Measurements from ENCODE around the gene ITGAE. TPM values are rescaled to one million over a fixed set of nuclear protein-coding genes. Genes with fewer than 3 reads are reported as not detected.
A peak's percentile ranks its signal among the peaks of the same experiment; 100 is the strongest.

The ITGAE gene
- total RNA-seq, 4 donors from 2014 or later, result 16.1 to 29.5 (median 21.4) TPM

- intact Hi-C loops (cut with DNase I), result no loop called here
- Histone ChIP-seq H3K27me3 (peaks cover 0 to 59% (median 2%) of the 10 kb centered on the region in 4 donors), H3K9me3 (no peaks in the 10 kb centered on the region), H3K36me3 (no peaks in the 10 kb centered on the region), H3K27ac (replicated peaks in 1 of 4) (no peak overlapping the region), H3K4me3 (no peak overlapping the region), H3K4me1 (no peaks in the 10 kb centered on the region)
- TF ChIP-seq POLR2A (IDR thresholded peaks at IDR 0.05; ENCODE audit: low read depth) (no peak), EP300 (IDR thresholded peaks at IDR 0.05) (no peak)
- no peak for DNase-seq (ENCODE audit: extremely low spot score)
- WGBS, result 78% methylated on average over 18 of the region's 27 CpGs
These were observed 122.0 kb downstream of the ITGAE start for GRCh38 chr17:3678821-3679530.

- intact Hi-C loops (cut with DNase I), result no loop called here
- Histone ChIP-seq H3K9me3 (no peaks in the 10 kb centered on the region), H3K4me1 (no peaks in the 10 kb centered on the region), H3K4me3 (no peak overlapping the region), H3K27me3 (peaks cover 0 to 52% (median 2%) of the 10 kb centered on the region in 4 donors), H3K36me3 (peaks cover 0 to 1% (median 0%) of the 10 kb centered on the region in 4 donors), H3K27ac (replicated peaks in 1 of 4) (no peak overlapping the region)
- DNase-seq (ENCODE audit: extremely low spot score), result no peak
- 49% methylated on average over 4 of the region's 16 CpGs for WGBS
- no peak for TF ChIP-seq EP300 (IDR thresholded peaks at IDR 0.05)
- TF ChIP-seq POLR2AphosphoS5 (IDR thresholded peaks at IDR 0.05), result no peak
- no peak for TF ChIP-seq CTCF (IDR thresholded peaks at IDR 0.05)
- TF ChIP-seq POLR2A (IDR thresholded peaks at IDR 0.05; ENCODE audit: low read depth), result no peak
These were observed 122.7 kb downstream of the ITGAE start for GRCh38 chr17:3678095-3678820.

- H3K36me3 ChIP-seq, result peaks cover 0 to 12% (median 0%) of the 10 kb centered on the region in 4 donors
- WGBS, result 92% methylated on average over 5 of the region's 11 CpGs
- DNase-seq (ENCODE audit: extremely low spot score), result no peak
- intact Hi-C loops (cut with DNase I), result no loop called here
- no peak overlapping the region for H3K4me3 ChIP-seq
- H3K27ac ChIP-seq (replicated peaks in 1 of 4), result no peak overlapping the region
- H3K4me1 ChIP-seq, result peaks cover 0 to 4% (median under 1%) of the 10 kb centered on the region in 4 donors
- H3K9me3 ChIP-seq, result no peaks in the 10 kb centered on the region
- H3K27me3 ChIP-seq, result peaks cover 0 to 28% (median 0%) of the 10 kb centered on the region in 4 donors
- TF ChIP-seq CTCF (IDR thresholded peaks at IDR 0.05), result no peak
- TF ChIP-seq EP300 (IDR thresholded peaks at IDR 0.05), result no peak
- no peak for TF ChIP-seq POLR2AphosphoS5 (IDR thresholded peaks at IDR 0.05)
- no peak for TF ChIP-seq POLR2A (IDR thresholded peaks at IDR 0.05; ENCODE audit: low read depth)
These were observed 125.1 kb downstream of the ITGAE start for GRCh38 chr17:3675886-3676285.

- intact Hi-C loops (cut with DNase I), result no loop called here
- H3K27ac ChIP-seq (replicated peaks in 1 of 4), result no peak overlapping the region
- no peaks in the 10 kb centered on the region for H3K9me3 ChIP-seq
- DNase-seq (ENCODE audit: extremely low spot score), result no peak
- peaks cover 13 to 27% (median 17%) of the 10 kb centered on the region in 4 donors for H3K4me1 ChIP-seq
- H3K36me3 ChIP-seq, result peaks cover 0 to 19% (median 2%) of the 10 kb centered on the region in 4 donors
- H3K4me3 ChIP-seq, result no peak overlapping the region
- WGBS, result 99% methylated on average over 4 of the region's 4 CpGs
- TF ChIP-seq POLR2AphosphoS5 (IDR thresholded peaks at IDR 0.05) (no peak), POLR2A (IDR thresholded peaks at IDR 0.05; ENCODE audit: low read depth) (no peak), EP300 (IDR thresholded peaks at IDR 0.05) (no peak), CTCF (IDR thresholded peaks at IDR 0.05) (no peak)
- H3K27me3 ChIP-seq, result peaks cover 0 to 3% (median 0%) of the 10 kb centered on the region in 4 donors
These were observed 128.4 kb downstream of the ITGAE start for GRCh38 chr17:3672571-3672970.

GRCh38 chr17:3669548-3669947 is 131.4 kb downstream of the ITGAE start:
- Histone ChIP-seq H3K36me3 (peaks cover 0 to 23% (median 8%) of the 10 kb centered on the region in 4 donors), H3K9me3 (no peaks in the 10 kb centered on the region), H3K27me3 (no peaks in the 10 kb centered on the region), H3K4me1 (peaks cover 34 to 48% (median 40%) of the 10 kb centered on the region in 4 donors), H3K4me3 (peak overlapping the region; percentile 92 to 99 (median 96)), H3K27ac (replicated peaks in 1 of 4) (peak overlapping the region in 2 of 4 donors; percentile 95 to 99)
- TF ChIP-seq CTCF (IDR thresholded peaks at IDR 0.05) (no peak), POLR2AphosphoS5 (IDR thresholded peaks at IDR 0.05) (no peak), POLR2A (IDR thresholded peaks at IDR 0.05; ENCODE audit: low read depth) (no peak), EP300 (IDR thresholded peaks at IDR 0.05) (no peak)
- no peak for DNase-seq (ENCODE audit: extremely low spot score)
- 55% methylated on average over 12 of the region's 12 CpGs for WGBS
- intact Hi-C loops (cut with DNase I), result loop anchor here (2.0 kb wide), 1 partner anchor 33 kb away; the partner anchor contains the start of genes CTNS and SHPK

Measured in esophagus muscularis mucosa (tissue), 4 donors.